Right ventricle myocardium superior (tissue), 1 donor: ENCODE results near the gene VIT. TPM values are rescaled to one million over a fixed set of nuclear protein-coding genes. Genes with fewer than 3 reads are reported as not detected.
"Not testable (repeated sequence)": the region's sequence is repeated elsewhere in the genome, so short reads cannot be mapped to it uniquely, and the experiment has no call there.

Source experiments
- ATAC-seq: fragments of 200-7000 bp; cut with Tn5 transposase; one replicate; pipeline ENCODE4 v1.9.1; 2020; ENCODE audit warnings: mild to moderate bottlenecking; ENCODE audit not compliant: poor library complexity
- DNase-seq: peaks from one replicate; pipeline ENCODE4 v3.0.0-alpha.2; 2020
- intact Hi-C: fragments of 100-400 bp; cut with DNase I; formaldehyde crosslinking; loops from one replicate; pipeline ENCODE4 v1.11.2; 2022
- total RNA-seq: library from RNA; stranded (reverse); fragmentation: NEBNext Ultra II Directional; extraction: Animal tissue kit (Norgen Biotek cat#: 25700); gene quantifications from one replicate; pipeline ENCODE4 v1.2.1, GENCODE V29; 2021
- donor health status: DM: no; HTN: yes; CAD: no; lungs with severe emphysema.

The VIT gene
- total RNA-seq, 1 donor from 2014 or later = 19.4 TPM

DNA sequence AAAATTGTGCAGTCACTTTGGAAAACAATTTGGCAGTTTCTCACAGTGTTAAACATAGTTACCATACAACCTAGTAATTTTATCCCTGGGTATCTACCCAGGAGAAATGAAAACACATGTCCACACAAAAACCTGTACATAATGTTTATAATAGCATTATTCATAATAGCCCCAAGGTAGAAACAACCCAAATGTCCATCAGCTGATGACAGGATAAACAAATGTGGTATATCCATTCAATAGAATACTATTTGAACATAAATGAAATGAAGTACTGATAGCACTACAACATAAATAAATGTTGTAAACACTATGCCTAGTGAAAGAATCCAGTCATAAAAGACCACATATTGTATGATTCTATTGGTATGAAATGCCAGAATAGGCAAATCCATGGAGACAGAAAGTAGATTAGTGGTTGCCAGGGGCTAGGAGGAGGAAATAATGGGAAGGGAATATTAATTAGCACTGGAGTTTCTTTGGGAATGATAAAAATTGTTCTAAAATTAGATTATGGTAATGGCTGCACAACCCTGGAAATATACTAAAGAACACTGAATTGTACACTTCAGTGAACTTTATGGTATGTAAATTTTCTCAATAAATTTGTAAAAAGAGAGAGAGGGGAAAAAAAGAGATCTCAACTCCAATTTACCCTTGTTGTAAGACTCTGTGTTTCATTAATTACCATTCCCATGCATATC, 20.8 kb upstream of the VIT start:
- no peak for DNase-seq
- no peak for ATAC-seq
- intact Hi-C loops = no loop called here

- intact Hi-C loops = no loop called here
- DNase-seq (no peak), ATAC-seq (no peak)
Measured at GRCh38 chr2:36676364-36676763, 20.1 kb upstream of the VIT start.

DNA sequence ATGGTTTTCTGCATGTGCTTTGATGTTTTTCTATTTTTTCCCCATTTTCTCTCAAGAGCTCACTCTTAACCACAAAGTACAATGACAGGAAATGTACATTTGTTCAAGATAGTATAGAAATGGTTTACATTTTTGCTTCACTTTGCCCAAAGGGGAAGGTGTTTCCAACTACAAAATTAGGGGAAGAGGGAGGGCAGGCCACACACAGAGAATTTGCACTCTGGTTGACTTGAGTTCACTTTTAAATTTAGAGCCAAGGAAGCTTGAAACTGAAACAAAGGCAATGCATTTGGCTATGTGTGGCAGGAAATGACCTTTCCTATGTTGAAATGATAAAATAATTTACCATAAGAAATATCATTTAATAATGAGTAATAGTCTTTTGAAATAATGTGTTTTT, 19.1 kb upstream of the VIT start:
- DNase-seq = no peak
- ATAC-seq = no peak
- intact Hi-C loops = no loop called here

DNA sequence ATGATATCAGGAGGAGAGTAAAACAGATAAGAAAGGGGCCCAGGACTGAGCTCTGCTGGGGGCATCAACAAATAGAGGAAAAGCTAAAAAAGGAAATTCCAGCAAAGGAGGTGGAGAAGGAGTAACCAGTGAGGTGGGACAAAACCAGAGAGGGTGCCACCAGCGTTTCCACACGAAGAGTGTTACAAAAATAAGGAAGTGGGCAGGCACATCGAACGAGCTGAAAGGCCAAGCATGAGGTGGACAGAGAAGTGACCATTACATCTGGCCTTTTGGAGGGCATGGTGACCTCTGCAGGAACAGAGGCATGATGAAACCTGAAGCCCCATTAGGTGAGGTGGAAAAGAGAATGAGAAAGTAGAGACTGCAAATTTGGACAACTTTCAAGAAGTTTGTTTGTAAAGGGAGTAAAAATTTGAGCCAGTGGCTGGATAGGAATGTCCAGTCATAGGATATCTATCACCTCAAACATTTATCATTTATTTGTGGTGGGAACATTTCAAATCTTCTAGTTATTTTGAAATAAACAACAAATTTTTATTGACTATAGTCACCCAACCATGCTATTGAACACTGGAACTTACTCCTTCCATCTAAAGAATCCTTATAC, 18.4 kb upstream of the VIT start:
- intact Hi-C loops = no loop called here
- DNase-seq (no peak), ATAC-seq (no peak)

DNA sequence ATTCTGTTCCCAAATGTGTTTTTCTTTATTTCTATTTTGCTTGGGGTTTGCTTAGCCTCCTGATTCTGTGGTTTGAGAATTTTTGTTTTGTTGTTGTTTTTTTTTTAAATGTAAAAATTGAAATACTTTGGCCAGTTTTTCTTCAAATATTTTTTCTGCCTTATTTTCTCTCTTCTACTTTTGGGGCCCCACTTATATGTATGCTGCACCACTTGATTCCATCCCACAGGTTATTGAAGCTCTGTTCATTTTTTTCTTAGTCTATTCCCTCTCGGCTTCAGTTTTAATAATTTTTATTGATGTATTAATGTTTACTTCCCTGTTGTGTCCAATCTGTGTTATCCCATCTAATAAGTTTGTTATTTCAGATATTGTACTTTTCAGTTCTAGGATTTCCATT, 17.7 kb upstream of the VIT start:
- DNase-seq = no peak
- ATAC-seq = no peak
- intact Hi-C loops = no loop called here

DNA sequence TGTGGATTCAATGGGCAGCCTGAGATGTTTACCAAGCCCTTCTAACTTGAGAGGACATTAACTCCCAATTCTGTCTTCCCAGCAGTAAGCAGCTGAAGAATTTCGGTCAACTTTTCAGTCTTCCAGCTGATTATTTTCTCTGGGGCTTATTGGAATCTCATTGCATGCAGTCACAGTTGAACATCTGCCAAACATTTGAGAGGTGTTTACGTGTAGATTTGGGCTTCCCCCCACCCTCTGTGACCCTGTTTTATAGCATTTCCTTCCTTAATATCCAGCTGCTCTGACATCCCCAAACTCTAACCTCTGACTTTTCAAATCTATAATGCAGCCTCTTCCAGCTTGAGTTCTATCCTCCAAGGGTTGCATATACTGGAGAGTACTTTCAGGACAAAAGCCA, 16.5 kb upstream of the VIT start:
- intact Hi-C loops = no loop called here
- DNase-seq (no peak), ATAC-seq (no peak)

GRCh38 chr2:36682562-36682961, 13.9 kb upstream of the VIT start:
- no peak for DNase-seq
- intact Hi-C loops = no loop called here
- ATAC-seq = no peak

- DNase-seq (no peak), ATAC-seq (no peak)
- intact Hi-C loops = no loop called here
Measured at GRCh38 chr2:36683002-36683401, 13.5 kb upstream of the VIT start.

- DNase-seq, intact Hi-C loops, ATAC-seq: not testable (repeated sequence)
Measured at GRCh38 chr2:36688291-36688690, 8.2 kb upstream of the VIT start.

DNA sequence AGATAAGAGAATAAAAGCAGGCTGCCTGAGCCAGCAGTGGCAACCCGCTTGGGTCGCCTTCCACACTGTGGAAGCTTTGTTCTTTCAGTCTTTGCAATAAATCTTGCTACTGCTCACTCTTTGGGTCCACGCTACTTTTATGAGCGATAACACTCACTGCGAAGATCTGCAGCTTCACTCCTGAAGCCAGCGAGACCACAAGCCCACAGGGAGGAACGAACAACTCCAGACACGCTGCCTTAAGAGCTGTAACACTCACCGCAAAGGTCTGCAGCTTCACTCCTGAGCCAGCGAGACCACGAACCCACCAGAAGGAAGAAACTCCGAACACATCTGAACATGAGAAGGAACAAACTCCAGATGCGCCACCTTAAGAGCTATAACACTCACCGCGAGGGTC, 7.5 kb upstream of the VIT start:
- ATAC-seq, DNase-seq, intact Hi-C loops: not testable (repeated sequence)

DNA sequence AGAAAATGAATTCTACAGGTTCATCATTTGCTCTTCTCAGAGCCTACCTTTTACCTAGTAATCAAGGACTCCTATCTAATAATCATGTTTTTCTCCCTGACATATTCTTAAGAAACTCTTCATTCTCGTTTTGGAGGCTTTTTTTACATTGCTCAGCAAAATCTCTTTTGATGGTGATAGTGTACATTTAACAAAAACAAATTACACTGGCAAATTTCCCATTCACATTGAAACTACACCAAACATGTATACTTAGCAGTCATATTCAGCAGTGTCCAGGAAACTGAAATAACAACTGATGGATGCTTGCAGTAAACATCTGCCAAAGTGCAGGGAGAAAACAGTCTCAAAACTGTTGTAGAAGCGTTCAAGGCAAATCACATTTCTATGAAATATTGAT, 4.4 kb upstream of the VIT start:
- DNase-seq (no peak), ATAC-seq (no peak)
- intact Hi-C loops = no loop called here

DNA sequence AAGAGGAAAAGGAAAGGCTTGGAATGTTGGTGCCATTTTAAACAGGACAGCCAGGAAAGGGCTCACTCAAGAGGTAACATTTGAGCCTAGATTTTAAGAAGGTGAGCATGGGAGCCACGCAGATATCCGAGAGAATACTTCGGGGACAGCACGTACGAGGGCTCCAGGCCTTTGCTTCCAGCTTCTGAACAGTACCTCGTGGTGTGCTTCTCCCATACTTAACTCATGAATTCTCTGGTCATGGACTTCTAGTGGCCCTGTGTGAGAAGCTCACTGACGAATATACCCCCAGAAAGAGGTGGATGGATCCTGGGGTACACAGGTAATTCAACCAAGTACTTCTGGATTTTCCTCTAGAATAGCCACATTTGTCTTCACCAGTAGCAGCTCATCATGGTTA, 2.7 kb upstream of the VIT start:
- no peak for ATAC-seq
- intact Hi-C loops = no loop called here

DNA sequence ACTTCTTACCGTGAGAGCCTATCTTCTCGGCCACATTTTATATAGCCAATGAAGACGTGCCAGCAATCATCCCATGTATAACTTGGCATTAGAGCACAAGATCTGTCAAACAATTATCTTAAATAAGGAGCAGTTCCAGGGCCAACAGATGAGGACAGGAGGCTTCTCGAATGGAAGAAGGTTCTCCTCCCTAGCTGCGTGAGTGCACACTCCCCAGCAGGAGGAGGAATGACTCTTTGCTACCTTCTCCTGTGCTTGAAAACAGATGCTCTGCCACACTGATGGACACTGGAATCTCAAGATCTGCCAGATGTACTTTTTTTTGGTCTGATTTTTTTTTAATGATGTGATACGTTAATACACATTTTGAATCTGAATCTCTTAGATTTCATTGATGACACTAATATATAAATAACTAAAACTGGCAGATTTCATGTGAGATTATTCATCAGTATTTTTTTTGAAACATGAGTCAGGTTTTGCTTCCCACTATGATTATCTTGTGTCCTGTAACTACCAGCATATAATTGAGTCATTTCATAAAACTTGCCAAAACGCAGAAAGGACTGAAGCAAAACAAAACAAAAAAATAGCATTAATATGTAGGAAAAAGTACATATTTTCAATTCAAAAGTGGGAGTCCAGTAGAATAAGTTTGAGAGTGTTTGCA, 626 bp upstream of the VIT start:
- DNase-seq (no peak), ATAC-seq (peak; percentile 73)
- intact Hi-C loops = no loop called here

More for the DNA sequence above, 2.7 kb upstream of the VIT start:
- no peak for DNase-seq

- intact Hi-C loops = no loop called here
Measured at GRCh38 chr2:36697424-36698066, 1.0 kb downstream of the VIT start.

GRCh38 chr2:36698993-36699392, 2.5 kb downstream of the VIT start:
- intact Hi-C loops = no loop called here
- DNase-seq (no peak), ATAC-seq (peak; percentile 76)

More at GRCh38 chr2:36697424-36698066, 1.0 kb downstream of the VIT start:
- no peak for ATAC-seq
- DNase-seq = no peak

DNA sequence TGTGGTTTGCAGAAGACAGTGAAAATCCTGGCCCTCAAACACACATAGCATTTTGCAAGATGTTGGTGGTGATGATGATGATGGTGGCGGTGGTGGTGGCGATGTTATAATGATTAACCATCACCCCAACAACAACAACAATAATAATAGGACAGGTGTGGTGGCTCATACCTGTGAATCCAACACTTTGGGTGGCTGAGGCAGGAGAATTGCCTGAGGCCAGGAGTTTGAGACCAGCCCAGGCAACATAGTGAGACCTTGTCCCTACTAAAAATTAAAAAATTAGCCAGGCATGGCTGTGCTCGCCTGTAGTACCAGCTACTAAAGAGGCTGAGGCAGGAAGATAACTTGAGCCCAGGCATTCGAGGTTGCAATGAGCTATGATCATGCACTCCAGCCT, 3.8 kb downstream of the VIT start:
- no peak for DNase-seq
- intact Hi-C loops = no loop called here
- no peak for ATAC-seq

- intact Hi-C loops = no loop called here
- DNase-seq (no peak), ATAC-seq (no peak)
Measured at GRCh38 chr2:36701391-36701795, 4.9 kb downstream of the VIT start.

- DNase-seq (no peak), ATAC-seq (no peak)
- intact Hi-C loops = no loop called here
Measured at GRCh38 chr2:36701918-36702317, 5.4 kb downstream of the VIT start.

DNA sequence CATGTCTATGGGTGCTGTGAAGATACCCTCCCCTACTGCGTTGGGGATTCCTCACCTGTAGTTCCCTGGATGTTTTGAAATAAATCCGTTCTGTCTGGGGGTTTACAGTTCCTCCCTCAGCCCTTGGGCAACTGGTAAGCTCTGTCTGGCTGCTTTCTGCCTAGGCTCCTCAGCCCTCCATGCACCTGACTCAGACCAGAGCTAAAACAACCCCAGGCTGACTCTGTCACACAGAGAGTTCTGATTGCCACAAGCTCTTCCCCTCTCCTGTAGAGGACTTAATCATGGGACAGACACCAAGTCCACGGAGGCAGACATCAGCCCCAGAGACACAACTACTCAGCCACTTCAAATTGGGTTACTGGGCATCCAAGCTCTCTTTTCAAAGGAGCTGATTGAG, 6.3 kb downstream of the VIT start:
- intact Hi-C loops = no loop called here
- no peak for DNase-seq
- no peak for ATAC-seq
